ENCODE results near the gene TTC24.

GRCh38 chr1:156608036-156608674 lies 28.6 kb downstream of the TTC24 start:
- TF ChIP-seq EZH2phosphoT487 (IDR thresholded peaks at IDR 0.05; ENCODE audit: low read depth, severe bottlenecking, unreplicated experiment), result no peak
- peak; percentile 74 for TF ChIP-seq CTCF (IDR thresholded peaks at IDR 0.05; ENCODE audit: poor library complexity)
- no peak for TF ChIP-seq EZH2 (IDR thresholded peaks at IDR 0.05; ENCODE audit: borderline replicate concordance)

Data from hepatocyte (in vitro differentiated cells).